ENCODE data around the gene ACAP2. TPM values are rescaled to one million over a fixed set of nuclear protein-coding genes. Genes with fewer than 3 reads are reported as not detected.

The ACAP2 gene
- total RNA-seq, 1 donor from 2014 or later: 20.4 TPM

DNA sequence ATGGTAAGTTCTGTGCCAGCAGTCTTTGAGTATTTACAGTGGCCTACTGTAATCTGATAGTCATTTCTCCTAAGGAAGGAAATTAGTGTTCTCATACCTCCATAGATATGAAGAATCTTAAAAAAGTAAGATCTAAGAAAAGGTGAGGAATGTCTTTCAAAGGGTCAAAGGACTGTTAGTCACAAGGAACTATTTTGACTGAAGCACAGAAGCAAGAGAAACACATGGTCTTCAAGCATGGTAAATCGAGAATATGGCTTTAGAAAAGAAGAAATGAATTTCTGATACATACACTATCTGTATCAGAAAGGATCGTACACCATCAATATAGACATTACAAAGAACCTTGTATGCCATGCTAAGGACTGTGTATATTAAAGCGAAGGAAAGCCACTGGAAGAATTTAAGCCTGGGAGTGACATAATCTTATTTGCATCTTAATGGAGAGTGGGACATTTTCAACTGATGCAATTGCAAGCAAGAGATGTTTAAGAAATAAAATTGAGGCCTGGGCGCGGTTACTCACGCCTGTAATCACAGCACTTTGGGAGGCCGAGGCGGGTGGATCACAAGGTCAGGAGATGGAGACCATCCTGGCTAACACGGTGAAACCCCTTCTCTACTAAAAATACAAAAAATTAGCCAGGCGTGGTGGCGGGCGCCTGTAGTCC, 5.5 kb upstream of the ACAP2 start:
- TF ChIP-seq, protein P1, sequence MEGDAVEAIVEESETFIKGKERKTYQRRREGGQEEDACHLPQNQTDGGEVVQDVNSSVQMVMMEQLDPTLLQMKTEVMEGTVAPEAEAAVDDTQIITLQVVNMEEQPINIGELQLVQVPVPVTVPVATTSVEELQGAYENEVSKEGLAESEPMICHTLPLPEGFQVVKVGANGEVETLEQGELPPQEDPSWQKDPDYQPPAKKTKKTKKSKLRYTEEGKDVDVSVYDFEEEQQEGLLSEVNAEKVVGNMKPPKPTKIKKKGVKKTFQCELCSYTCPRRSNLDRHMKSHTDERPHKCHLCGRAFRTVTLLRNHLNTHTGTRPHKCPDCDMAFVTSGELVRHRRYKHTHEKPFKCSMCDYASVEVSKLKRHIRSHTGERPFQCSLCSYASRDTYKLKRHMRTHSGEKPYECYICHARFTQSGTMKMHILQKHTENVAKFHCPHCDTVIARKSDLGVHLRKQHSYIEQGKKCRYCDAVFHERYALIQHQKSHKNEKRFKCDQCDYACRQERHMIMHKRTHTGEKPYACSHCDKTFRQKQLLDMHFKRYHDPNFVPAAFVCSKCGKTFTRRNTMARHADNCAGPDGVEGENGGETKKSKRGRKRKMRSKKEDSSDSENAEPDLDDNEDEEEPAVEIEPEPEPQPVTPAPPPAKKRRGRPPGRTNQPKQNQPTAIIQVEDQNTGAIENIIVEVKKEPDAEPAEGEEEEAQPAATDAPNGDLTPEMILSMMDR (IDR thresholded peaks at IDR 0.05): no peak
- Histone ChIP-seq H3K27me3 (no peaks in the 10 kb centered on the region), H3K9me3 (no peaks in the 10 kb centered on the region), H3K36me3 (no peaks in the 10 kb centered on the region), H3K4me1 (peaks cover 0 to 4% of the 10 kb centered on the region in 2 donors), H3K27ac (no peak overlapping the region), H3K4me3 (no peak overlapping the region)
- intact Hi-C loops (cut with DNase I): no loop called here
- no peak for DNase-seq (ENCODE audit: low spot score in 2 of 2)

DNA sequence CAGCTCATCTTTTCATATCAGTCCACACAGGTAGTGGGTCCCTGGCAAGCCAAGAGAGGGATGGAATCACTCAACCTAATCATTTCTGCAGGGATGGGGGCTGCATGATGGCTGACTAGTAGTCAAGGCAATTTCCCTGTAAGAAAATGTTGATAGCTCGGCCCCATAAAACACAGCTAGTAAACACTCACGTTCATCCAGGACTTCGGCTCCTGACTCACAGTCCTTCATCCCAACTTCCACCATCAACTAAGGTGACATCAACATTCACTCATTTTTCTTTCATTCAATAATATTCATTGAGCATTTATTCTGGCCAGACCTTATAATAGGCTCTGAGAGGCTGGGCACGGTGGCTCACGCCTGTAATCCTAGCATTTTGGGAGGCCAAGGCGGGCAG, 4.4 kb upstream of the ACAP2 start:
- DNase-seq (ENCODE audit: low spot score in 2 of 2): no peak
- Histone ChIP-seq H3K4me3 (no peak overlapping the region), H3K27me3 (no peaks in the 10 kb centered on the region), H3K4me1 (peaks cover 0 to 5% of the 10 kb centered on the region in 2 donors), H3K9me3 (no peaks in the 10 kb centered on the region), H3K27ac (no peak overlapping the region), H3K36me3 (no peaks in the 10 kb centered on the region)
- intact Hi-C loops (cut with DNase I): no loop called here
- TF ChIP-seq, protein P1 (IDR thresholded peaks at IDR 0.05): no peak

DNA sequence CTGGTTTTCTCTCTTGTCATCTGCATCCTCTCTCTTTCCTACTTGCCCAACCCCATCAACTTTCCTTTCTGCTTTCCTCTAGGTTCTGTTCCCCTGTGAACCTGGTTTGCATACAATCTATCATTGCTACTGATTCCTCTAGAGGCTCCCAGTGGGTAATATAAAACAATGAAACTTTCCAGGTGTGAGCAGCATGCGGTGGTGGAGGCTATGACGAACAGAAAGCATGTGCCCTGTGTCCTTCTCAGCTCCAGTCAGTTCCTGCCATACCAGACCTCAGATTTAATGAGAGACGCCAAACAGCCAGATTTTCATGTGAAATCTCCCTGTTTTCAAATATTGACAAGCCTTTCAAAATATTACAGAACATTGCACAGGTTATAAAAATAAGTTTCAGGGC, 3.5 kb upstream of the ACAP2 start:
- no peaks in the 10 kb centered on the region for H3K9me3 ChIP-seq
- H3K4me1 ChIP-seq: peaks cover 0 to 5% of the 10 kb centered on the region in 2 donors
- intact Hi-C loops (cut with DNase I): no loop called here
- no peaks in the 10 kb centered on the region for H3K36me3 ChIP-seq
- DNase-seq (ENCODE audit: low spot score in 2 of 2): no peak
- TF ChIP-seq, protein P1 (IDR thresholded peaks at IDR 0.05): no peak
- H3K4me3 ChIP-seq: no peak overlapping the region
- H3K27me3 ChIP-seq: no peaks in the 10 kb centered on the region
- H3K27ac ChIP-seq: no peak overlapping the region

DNA sequence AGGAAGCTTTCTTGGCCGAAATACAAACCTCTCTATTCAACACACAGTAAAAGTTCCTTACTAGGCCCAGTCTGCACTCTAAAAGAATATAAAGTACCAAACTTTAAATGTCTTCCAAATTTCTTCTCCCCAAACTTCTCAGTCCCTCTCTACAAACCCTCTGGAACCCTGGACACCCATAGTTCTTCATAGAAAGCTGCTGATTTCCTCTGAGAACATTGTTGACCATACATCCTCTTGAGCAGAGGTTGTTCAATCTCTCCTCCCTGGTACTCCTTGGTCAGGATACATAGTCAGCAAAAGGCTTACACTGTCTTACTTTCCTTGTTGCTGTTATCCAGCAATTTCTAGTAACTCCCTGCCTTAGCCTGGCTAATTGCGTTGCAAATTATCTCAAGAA, 3.1 kb upstream of the ACAP2 start:
- Histone ChIP-seq H3K27ac (no peak overlapping the region), H3K4me1 (peaks cover 0 to 8% of the 10 kb centered on the region in 2 donors), H3K9me3 (no peaks in the 10 kb centered on the region), H3K4me3 (no peak overlapping the region), H3K36me3 (no peaks in the 10 kb centered on the region), H3K27me3 (no peaks in the 10 kb centered on the region)
- TF ChIP-seq, protein P1 (IDR thresholded peaks at IDR 0.05): no peak
- intact Hi-C loops (cut with DNase I): no loop called here
- no peak for DNase-seq (ENCODE audit: low spot score in 2 of 2)

DNA sequence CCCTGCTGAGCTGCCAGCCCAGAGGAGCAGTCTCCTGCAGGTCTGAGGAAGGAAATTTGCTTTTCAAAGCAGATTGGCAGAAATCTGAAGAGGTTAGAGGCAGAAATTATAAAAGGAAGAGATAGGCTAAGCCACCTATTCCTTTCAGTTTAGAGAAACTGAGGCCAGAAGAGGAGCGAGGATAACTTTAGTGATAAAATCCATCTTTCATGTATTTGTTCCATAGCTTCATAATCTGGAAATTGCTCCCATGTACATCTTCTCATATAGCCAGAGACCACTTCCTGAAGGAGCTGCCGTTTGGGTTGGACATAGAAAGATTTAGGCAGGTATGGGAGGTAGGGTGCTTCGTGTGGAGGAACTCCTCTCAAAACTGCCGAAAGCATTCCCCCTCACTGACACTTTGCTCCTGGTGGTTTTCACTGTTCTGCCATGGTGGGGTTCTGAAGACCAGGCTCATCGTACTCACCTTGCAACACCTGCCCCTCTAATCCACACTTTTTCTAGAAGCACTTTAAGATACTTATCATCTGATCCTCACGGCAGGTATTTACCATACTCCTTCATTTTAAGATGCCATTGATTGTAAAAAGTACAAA, 670 bp upstream of the ACAP2 start:
- peak overlapping the region; percentile 55 to 59 for H3K27ac ChIP-seq
- DNase-seq (ENCODE audit: low spot score in 2 of 2): no peak
- H3K36me3 ChIP-seq: no peaks in the 10 kb centered on the region
- H3K4me1 ChIP-seq: peaks cover 0 to 8% of the 10 kb centered on the region in 2 donors
- peak overlapping the region; percentile 28 to 54 for H3K4me3 ChIP-seq
- H3K9me3 ChIP-seq: no peaks in the 10 kb centered on the region
- H3K27me3 ChIP-seq: no peaks in the 10 kb centered on the region
- TF ChIP-seq, protein P1 (IDR thresholded peaks at IDR 0.05): no peak
- intact Hi-C loops (cut with DNase I): loop anchor here (1.0 to 5.0 kb wide), 7 partner anchors 100 to 1854 kb away; partner anchors contain the start of genes DLG1, LSG1, PPP1R2 and XXYLT1

Data from ascending aorta (tissue), 2 donors.